GM21528 (cell line): Measurements from ENCODE around the gene RNF19B.

Experiments used
- ATAC-seq: cut with Tn5 transposase; IDR thresholded peaks from one replicate; pipeline ENCODE4 v1.9.1; 2021; ENCODE audit warnings: mild to moderate bottlenecking, moderate library complexity; ENCODE audit not compliant: unreplicated experiment, low FRiP score

The RNF19B gene

DNA sequence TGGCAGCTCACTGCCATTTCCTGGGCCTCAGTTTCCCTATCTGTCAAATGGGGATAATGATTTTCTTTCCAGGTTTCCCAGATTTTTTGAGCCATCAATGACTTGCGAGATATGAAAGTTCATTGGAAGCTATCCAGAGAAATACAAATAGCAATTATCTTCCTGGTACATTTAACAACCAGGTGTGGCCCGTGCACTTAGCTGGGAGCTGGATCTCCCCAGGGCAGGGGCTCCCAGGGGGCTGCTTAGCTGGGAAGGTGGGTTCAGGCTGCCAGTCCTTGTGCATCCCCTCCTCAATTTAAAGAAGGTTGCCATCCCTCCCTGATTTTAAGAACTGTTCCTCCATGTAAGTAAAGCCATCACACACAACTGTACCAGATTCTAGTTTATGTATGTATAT, 59.8 kb downstream of the RNF19B start:
- no peak for ATAC-seq

DNA sequence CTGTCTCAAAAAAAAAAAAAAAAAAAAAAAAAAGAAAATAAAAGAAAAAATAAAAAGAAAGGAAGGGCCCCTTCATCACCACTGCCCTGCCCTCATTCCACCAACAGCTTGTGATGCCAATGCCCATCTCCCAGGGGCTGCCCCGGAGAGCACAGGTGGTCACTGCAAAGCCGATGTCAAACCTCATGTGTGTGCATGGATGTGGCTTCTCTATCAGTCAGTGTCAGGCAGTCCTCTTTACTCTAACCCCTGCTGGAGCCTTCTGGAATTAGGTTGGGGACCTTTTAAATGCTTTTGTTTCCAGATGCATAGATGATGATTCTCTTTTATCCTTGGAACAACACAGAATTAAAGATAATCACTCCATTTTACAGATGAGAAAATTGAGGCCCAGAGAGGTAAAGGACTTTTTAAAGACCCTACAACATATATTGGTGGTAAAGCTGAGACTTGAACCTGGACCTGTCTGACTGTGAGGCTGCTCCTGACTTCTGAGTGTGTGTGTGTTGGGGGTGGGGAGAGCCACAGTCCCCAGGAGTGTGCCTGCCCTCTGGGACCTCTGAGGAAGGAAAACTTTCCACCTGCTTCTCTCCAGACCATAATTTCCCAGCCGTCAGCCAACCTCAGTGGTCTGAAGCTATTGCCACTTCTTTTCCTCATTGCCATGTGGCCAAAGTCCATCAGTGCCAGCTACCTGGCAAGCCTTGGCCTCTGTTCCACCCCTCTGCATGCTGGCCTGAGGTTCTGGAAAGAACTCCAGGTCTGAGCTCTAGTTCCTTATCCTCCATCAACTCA, 60.4 kb downstream of the RNF19B start:
- ATAC-seq: no peak

DNA sequence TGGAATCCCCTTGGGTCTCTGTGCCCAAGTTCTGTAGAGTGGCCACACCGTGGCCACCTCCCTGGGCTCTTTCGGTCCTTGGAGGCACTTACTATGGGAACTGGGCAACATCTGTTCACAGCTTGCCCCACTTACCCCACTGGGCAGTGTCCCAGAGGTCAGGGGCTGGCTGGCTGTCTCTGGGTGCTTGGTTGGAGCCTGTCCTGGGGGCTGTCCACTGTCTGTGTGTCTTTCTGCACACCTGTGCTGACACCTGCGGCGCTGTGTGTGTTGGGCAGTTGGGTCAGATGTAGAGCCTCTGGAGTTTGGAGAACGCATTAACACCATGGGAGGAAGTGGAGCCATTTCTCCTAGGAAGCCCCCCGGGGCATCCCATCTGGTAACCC, 62.1 kb downstream of the RNF19B start:
- no peak for ATAC-seq

DNA sequence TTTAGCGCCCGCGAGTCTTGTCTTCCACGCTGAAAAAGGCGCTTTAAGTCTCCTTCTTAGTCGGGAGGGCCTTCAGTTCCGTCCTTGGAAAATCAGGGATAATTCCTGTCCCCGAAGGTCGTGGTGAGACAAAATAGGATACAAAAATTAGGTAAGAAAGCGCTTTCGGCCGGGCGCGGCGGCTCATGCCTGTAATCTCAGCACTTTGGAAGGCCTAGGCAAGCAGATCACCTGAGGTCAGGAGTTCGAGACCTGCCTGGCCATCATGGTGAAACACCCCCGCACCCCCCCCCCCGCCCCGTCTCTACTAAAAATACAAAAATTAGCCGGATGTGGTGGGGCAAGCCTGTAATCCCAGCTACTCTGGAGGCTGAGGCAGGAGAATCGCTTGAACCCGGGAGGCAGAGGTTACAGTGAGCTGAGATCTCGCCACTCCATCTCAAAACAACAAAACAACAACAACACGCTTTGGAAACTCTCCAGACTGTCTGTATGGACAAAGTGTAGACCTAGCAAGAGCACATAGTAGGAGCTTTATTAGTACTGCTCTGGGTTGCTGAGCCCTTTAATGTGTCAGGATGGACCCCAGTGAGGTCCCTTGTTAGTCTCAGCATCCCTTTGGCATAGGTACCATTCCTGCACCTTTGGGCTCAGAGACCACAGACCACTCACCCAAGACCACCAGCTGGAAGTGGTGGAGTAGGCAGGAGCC, 62.6 kb downstream of the RNF19B start:
- ATAC-seq: no peak

DNA sequence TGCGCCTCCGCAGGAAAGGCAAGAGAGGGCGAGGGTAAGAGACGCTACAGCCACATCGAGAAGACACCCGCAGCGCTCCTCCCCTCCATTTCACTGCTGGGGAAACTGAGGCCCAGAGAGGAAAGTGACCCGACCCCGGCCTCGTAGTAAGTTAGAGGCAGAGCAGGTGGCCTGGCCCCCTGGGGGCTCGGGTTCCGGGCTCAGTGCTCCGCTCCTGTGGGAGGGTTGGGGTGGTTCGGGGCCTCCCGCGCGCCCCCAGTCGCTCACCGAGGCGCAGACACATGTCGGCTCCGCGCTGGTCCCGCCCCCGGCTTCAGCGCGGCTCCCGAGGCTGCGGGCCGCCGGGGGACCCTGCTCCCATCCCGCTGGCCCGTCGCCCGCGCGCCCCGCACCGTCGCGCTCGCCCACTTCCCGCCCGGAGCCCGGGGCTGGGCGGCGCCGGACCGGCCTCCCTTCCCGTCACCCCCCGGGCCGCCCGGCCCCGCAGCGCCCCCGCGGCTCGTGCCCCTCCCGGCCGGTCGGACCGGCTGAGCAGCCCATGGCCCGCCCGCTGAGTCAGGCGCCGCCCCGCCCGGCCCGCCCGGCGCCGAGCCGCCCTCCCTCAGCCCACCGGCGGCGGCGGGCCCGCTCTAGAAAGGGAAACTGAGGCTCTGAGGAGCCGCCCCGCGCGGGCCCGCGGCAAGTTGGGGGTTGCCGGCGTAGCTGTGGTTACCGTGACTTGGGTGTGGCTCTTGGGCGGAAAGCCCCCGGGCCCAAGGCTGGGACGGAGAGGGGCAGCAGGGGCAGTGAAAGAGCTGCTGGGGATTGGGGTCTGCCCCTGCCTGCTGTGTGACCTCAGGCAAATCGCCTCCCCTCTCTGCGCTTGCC, 63.4 kb downstream of the RNF19B start, which contains the start of gene TMEM54:
Gene TMEM54, minus strand, starts transcription at position 434 of the 867 bp plus-strand sequence. Its CDS starts 151 bp downstream, at position 283.
- ATAC-seq: no peak

DNA sequence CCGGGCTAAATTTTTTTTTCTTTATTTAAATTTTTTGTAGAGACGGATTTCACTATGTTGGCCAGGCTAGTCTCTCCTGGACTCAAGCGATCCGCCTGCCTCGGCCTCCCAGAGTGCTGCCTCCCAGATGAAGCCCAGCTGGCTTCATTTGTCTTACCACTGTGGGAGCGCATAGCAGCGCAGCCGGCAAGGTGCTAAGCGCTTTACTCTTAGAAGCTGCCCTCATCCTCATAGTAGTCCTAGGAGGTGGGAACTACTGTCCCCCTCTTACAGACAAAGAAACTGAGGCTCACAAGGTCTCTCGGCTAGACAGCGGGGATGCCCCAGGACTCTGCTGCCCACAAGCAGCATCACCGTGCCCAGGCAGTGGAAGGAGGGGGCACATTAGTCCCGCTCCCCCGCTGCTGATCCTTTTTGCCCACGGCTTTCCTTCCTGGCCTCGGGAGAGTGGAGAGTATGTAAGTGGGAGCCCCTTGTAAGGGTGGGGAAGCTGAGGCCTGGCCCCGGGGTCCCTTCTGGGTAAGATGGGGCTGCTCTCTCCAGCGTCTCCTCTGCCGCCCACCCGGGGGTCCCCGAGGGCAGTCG, 64.1 kb downstream of the RNF19B start:
- no peak for ATAC-seq

DNA sequence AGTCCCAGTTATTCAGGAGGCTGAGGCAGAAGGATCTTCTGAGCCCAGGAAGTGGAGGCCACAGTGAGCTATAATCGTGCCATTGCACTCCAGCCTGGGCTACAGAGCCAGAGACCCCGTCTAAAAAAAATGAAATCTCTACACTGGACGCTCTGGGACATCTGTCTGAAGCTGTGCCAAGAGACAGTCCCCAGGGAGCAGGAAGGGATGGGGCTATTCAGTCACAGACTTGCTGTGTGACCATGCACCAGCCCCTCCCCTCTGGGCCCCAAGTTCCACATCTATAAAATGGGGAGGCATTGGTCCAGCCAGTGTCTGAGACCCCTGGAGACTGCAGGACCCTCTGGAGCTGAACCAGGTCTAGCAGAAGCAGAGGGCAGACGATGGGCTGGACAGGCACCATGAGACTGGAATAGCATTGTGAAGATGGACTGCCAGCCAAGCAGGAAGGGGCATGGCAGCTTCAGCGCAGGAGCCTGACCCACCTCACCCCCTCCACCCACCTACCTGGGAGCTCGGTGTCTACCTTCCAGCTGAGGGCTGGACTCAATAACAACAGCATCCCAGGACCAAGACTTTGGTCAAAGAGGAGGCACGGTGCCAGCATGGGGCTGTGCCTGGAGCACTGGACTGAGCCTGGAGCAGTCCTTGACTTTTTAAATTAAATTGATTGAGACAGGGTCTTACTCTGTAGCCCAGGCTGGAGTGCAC, 64.9 kb downstream of the RNF19B start:
- no peak for ATAC-seq

DNA sequence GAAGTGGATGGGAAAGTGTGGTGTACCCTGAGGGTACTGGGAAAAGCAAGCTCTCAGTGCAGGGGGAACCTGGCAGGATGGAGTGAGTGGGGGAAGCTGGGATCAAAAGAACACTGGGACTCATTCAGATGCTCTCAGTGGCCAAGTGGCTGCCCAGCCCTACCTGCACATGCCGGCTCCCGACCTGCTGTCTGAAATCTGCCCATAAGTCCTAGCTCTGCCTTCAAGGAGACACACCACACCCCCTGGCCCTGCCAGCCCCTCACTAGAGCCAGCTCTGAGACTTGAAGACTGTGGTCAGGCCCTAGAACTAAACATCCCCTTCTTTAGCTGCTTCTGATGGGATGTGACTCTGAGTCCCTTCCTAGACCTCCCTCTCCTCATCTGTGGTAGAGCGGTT, 65.7 kb downstream of the RNF19B start:
- no peak for ATAC-seq

DNA sequence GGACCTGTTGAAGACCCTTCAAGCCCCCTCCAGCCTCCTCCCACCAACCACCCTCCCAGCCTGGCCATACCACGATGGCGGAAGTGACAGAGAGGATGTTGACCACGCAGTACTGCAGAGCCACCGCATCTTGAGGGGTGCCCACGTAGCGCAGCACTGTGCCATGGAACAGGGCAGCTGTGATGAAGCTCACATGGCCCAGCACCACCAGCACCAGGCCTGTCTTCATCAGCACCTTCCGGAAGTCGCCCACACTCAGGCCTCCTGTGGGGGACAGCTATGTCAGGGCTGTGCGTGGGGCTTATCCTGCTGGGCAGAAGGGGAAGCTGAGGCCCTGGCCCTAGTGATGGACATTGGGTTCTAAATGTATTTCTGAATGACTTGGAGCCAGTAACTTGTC, 66.6 kb downstream of the RNF19B start:
- ATAC-seq: no peak

DNA sequence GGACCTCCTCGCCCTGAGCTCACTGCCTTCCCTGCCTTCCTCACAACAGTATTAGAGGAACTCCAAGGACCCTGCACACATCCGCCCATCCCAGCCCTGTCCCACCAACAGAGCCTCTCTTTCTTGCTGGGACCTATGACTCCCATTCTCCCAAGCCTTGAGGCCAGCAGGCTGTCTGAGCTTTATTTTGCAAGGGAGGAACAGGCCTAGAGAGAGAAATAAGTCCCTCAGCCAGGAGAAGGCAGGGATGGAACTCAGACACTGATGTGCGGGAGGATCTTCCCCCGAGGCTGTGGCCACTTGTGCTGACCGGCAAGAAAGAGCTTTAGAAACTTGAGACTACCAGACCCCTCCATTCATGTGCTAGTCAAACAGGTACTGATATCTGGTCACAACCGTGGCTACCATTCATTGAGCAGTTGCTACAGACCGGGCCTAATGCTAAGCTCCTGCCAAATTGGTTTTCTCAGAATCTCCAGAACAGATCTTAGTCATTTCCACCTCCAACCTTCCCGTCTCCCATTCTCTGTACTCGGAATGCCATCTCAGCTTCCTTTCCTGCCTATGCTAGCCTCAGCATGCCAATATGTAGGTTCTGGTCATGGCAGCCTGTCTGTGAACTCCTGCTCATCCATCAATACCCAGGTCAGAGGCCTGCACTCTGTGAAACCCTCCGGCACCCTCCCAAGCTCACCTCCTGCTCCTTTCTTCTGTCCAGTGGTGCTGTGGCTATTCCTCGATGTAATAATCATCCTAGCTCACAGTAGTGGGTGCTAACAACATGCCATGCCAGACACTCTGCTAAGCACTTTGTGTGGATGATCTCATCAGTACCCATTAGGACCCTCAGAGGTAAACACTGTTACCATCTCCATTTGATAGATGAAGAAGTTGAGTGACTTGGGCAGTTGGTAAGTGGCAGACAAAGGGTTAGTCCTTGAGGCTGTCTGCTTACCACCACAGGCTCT, 67.2 kb downstream of the RNF19B start:
- ATAC-seq: no peak

DNA sequence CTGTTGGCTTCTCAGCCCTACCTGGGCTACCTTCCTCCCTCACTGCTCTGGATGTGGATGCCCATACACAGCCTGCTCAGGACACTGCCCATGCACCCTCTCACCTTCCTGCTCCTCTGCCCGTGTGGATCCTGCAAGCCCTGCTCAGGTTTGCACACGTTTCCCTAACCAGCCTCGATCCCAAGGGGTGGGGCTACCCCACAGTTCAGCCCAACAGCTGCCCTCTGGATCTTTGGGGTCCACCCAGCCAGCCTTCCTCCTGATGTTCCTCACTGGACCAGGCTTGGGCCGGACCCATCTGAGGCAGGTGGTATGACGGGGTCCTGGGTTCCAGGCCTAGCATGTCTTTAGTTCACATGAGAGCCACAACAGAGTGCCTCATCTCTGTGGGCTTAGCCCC, 68.2 kb downstream of the RNF19B start:
- ATAC-seq: no peak

DNA sequence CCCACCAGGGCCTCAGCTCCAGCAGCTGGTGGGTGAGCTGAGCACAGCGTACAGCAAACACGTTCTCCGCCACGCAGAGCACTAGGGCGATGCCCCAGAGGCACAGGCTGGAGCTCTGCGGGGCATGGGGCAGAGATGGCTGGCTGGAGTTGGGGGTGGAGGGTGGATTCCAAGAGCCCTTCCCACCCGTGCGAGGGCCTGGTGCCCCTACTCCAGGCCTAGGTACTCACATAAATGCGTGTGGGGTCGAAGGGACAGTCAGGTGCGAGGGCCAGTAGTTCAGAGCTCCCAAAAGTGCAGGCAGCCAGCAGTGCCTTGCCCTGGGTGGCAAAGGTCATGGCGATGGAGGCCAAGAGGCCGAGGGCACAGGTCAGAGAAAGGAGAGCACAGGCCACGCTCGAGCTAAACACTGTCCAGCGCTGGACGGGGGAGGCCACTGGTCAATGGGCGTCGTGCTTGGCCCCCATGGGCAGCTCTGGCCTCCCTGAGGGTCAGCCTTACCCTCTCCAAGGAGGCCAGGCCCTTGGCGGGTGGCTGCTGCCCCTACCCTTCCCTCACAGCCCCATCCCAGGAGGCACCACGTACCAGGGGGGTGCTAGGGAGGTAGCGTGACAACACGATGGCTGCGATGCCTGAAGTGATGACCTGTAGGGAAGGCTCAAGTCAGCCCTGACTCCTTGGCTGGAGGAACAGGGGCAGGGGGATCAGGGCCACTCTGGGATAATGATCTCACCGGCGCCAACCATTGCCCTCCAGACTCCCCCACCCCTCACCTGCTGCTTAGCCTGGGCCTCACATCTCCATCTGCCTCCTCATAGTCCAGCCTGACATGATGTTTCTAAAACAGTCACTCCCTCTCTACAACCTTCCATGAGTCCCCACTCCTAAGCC, 69.0 kb downstream of the RNF19B start:
- no peak for ATAC-seq

DNA sequence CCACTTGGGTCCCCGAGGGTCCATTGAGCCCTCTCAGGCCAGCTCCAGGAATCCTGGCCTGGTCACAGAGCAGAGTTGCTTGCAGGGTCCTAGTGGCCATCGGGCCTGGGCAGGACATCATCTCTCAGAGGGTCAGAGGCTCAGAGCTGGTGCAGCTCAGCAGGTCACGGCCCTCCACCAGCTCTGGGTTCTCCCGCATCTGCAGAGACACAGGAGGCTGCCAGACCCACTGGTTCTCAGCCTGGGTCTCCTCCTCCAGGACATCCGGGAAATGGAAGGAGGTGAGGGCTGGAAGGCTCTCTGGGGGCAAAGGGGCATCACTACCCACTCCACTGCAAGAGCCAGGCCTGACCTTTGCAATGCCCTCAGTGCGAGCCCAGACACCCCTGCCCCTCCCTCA, 69.9 kb downstream of the RNF19B start:
- no peak for ATAC-seq

DNA sequence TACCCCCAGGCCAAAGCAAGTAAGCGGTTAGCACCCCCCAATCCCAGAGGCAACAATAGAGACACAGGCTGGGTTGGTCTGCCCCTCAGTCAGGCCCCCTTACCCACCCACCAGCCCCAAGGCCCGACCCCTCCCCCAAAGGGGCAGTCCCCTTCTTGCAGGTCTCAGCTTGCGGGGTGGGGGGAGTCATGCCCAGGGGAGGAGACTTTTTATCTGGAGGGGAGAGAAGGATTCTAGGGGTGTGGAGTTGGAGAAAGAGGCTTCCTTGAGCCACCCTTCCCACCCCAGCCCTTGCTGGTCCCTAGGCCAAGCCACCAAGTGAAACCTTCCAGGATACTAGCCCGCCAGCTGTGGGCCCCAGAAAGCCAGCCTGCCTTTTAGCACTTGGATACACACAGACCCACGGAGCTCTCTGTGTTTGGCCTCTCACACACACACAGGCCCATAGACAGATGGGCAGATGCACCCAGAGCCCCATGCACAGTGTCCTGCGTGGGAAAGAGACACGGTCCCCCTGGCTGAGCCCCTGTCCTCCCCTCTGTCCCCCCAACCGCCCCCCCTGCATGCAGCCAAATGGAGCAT, 70.5 kb downstream of the RNF19B start:
- ATAC-seq: no peak

DNA sequence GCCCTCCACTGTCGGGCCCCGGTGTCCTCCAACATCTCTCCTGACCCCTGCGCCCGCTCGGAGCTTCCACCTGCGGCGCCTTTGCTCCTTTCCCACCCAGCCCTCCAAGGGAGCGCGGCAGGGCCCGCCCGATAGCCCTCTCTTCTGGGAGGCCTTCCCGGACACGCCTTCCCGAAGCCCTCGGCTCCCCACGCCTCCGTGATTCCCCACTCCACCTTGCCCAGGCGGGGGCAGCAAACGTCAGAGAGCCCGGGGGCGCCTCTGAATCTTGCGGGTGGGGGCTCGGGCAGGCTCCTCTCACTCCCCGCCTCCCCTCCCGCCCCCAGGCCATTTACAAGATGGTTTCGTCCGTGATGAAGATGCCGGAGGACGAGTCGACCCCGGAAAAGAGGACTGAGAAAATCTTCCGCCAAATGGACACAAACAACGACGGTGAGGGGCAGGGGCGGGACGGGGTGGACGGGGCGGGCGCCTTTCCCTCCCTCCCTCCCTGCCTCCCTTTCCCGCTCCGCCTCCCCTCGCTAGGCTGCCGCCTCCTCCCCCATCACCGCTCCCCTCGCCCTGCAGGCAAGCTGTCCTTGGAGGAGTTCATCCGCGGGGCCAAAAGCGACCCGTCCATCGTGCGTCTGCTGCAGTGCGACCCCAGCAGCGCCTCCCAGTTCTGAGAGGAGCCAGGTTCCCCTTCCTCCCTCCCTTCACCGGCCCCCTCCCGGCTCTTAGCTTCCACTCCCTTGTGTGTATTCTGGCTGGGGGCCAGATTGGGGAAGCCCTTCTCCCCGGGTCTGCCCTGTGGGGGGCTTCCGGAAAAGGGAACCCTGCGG, 71.2 kb downstream of the RNF19B start:
- no peak for ATAC-seq

DNA sequence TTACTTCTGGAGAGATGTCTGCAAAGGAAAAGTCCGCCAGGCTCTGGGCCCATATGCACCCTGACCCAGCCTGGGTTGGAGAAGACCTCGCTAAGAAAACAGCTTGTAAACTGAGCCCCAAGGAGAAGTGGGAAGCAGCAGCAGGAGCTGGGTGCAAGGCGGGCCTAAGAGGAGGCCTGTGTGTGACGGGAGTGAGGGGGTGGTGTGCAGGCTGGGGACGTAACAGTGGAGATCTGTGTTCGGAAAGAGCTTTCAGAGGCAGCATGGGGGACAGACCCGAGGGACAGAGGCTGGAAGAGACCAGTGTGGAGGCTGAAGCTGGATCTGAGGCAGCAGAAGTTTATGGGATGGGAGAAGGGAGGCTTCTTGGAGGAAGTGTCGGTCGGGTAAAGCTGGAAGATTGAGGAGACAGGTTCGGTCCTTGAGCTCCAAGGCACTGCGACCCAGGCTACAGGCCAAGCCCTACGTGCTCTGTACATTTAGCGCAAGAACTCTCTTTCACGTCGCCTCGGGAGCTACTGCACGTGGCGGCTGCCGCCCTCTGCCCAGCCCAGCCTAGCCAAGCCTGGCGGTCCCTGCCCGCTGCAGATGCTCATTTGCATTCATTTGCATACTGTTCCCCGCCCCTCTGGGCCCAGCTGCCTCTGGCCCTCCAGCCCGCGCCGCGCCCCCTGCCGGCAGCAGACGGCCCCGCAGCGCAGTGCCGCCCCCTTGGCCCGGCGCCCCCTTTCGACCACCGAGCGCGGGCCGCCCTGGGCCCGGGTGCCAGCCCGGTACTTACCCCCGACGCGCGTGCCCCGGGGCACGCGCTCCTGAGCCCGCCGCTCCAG, 72.0 kb downstream of the RNF19B start:
- ATAC-seq: no peak
